ENCODE data around the gene TNFRSF18.

DNA sequence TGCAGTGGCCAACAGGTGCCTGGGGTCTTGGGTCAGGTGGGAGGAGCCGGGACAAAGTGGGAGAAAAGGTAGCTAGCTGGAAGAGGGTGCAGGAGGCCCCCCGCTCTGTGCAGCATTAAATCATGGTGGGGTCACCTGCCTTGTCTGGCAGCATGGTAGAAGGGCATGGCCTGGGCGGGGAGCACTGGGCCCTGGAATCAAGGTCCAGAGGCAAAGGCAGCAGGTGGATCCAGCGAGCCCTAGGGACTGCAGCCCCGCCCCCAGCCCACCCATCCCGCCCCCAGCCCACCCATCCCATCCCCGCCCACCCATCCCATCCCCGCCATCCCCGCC is 49.4 kb downstream of the TNFRSF18 start:
- TF ChIP-seq CTCF (IDR thresholded peaks at IDR 0.05) (no peak), POLR2A (IDR thresholded peaks at IDR 0.05) (no peak)
